NCI-H2196 treated with DMSO at 0.1 percent for 48 hours (cell line): ENCODE measurements around the gene PSKH1.

Source experiments
- DNase-seq: peaks from one replicate; lab custom pipeline; 2025; ENCODE audit not compliant: unreplicated experiment; lab: John Stamatoyannopoulos, UW

Gene PSKH1

GRCh38 chr16:67977005-67977404 is 84.0 kb downstream of the PSKH1 start:
- no peak for DNase-seq

- no peak for DNase-seq
These were observed 84.6 kb downstream of the PSKH1 start for GRCh38 chr16:67977469-67978227.
